ENCODE data around the gene AK8. TPM values are rescaled to one million over a fixed set of nuclear protein-coding genes. Genes with fewer than 3 reads are reported as not detected.

Gene AK8
- total and polyA plus RNA-seq, 4 donors = 0.07 to 0.26 (median 0.11) TPM

DNA sequence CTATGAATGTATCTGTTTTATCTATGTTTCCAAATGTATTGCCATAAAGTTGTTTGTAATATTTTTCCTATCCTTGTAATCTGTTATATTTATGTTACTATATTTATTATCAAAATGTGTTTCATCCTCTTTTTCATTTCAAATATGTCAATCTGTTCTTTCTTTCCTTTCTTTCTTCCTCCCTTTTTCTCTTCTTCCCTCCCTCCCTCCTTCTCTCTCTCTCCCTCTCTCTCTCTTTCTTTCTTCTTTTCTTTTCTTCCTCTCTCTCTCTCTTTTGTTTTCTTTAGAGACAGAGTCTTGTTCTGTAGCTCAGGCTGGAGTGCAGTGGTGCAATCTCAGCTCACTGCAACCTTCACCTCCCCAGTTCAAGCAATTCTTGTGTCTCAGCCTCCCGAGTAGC, 116.5 kb downstream of the AK8 start:
- Histone ChIP-seq H3K4me3 (ENCODE audit: low read depth in 1 of 3, low read length in 3 of 3) (no peak overlapping the region), H3K36me3 (ENCODE audit: control insufficient read depth in 4 of 4, insufficient read depth in 3 of 4, low read depth in 1 of 4, low read length in 3 of 4) (no peaks in the 10 kb centered on the region), H3K27me3 (ENCODE audit: control insufficient read depth in 4 of 4, insufficient read depth in 4 of 4, low read length in 3 of 4) (no peaks in the 10 kb centered on the region), H3K27ac (ENCODE audit: low read depth in 1 of 2, low read length in 2 of 2) (no peak overlapping the region), H3K9me3 (ENCODE audit: control insufficient read depth in 4 of 4, low read length in 3 of 4) (no peaks in the 10 kb centered on the region), H3K9ac (ENCODE audit: low read depth in 1 of 2, low read length in 2 of 2) (no peak overlapping the region), H3K4me1 (ENCODE audit: control insufficient read depth in 4 of 4, insufficient read depth in 4 of 4, low read length in 3 of 4) (no peaks in the 10 kb centered on the region)
- DNase-seq (ENCODE audit: low spot score) = no peak
- TF ChIP-seq HNF4G (IDR thresholded peaks at IDR 0.05) (no peak), GABPA (IDR thresholded peaks at IDR 0.05 in 1 of 2, conservative IDR thresholded peaks at IDR 0.05 in 1 of 2) (no peak), RAD21 (IDR thresholded peaks at IDR 0.05) (no peak), TAF1 (conservative IDR thresholded peaks at IDR 0.05) (no peak)
- TF ChIP-seq, protein P1, sequence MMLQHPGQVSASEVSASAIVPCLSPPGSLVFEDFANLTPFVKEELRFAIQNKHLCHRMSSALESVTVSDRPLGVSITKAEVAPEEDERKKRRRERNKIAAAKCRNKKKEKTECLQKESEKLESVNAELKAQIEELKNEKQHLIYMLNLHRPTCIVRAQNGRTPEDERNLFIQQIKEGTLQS (IDR thresholded peaks at IDR 0.05) = no peak
- TF ChIP-seq, protein P2, sequence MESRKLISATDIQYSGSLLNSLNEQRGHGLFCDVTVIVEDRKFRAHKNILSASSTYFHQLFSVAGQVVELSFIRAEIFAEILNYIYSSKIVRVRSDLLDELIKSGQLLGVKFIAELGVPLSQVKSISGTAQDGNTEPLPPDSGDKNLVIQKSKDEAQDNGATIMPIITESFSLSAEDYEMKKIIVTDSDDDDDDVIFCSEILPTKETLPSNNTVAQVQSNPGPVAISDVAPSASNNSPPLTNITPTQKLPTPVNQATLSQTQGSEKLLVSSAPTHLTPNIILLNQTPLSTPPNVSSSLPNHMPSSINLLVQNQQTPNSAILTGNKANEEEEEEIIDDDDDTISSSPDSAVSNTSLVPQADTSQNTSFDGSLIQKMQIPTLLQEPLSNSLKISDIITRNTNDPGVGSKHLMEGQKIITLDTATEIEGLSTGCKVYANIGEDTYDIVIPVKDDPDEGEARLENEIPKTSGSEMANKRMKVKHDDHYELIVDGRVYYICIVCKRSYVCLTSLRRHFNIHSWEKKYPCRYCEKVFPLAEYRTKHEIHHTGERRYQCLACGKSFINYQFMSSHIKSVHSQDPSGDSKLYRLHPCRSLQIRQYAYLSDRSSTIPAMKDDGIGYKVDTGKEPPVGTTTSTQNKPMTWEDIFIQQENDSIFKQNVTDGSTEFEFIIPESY (IDR thresholded peaks at IDR 0.05) = no peak
- TF ChIP-seq, protein P3, sequence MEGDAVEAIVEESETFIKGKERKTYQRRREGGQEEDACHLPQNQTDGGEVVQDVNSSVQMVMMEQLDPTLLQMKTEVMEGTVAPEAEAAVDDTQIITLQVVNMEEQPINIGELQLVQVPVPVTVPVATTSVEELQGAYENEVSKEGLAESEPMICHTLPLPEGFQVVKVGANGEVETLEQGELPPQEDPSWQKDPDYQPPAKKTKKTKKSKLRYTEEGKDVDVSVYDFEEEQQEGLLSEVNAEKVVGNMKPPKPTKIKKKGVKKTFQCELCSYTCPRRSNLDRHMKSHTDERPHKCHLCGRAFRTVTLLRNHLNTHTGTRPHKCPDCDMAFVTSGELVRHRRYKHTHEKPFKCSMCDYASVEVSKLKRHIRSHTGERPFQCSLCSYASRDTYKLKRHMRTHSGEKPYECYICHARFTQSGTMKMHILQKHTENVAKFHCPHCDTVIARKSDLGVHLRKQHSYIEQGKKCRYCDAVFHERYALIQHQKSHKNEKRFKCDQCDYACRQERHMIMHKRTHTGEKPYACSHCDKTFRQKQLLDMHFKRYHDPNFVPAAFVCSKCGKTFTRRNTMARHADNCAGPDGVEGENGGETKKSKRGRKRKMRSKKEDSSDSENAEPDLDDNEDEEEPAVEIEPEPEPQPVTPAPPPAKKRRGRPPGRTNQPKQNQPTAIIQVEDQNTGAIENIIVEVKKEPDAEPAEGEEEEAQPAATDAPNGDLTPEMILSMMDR (IDR thresholded peaks at IDR 0.05; ENCODE audit: low read depth, low read length, missing input control) = no peak
- 74% methylated on average over 1 of the region's 1 CpG for WGBS

DNA sequence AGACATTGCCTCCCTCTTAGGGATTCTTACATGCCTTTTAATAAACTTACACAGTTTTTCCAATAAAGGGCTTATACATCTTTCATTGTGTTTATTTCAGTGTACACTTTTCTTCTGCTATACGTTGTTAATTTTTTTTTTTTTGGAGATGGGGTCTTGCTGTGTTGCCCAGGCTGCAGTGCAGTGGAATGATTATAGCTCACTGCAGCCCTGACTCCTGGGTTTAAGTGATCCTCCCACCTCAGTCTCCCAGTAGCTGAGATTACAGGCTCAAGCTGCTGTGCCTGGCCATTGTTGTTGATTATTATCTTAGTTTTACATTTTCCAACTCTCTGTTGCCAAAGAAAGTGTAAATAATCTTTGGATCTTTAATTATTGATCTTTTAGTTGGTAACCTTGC, 118.0 kb downstream of the AK8 start:
- no peak for DNase-seq (ENCODE audit: low spot score)
- H3K36me3 ChIP-seq (ENCODE audit: control insufficient read depth in 4 of 4, insufficient read depth in 3 of 4, low read depth in 1 of 4, low read length in 3 of 4) = no peaks in the 10 kb centered on the region
- TF ChIP-seq HNF4A (conservative IDR thresholded peaks at IDR 0.05) (no peak), FOXA1 (IDR thresholded peaks at IDR 0.05) (no peak), YY1 (IDR thresholded peaks at IDR 0.05) (no peak), HNF4G (IDR thresholded peaks at IDR 0.05) (no peak)
- no peaks in the 10 kb centered on the region for H3K9me3 ChIP-seq (ENCODE audit: control insufficient read depth in 4 of 4, low read length in 3 of 4)
- WGBS = 75% methylated on average over 1 of the region's 1 CpG
- no peaks in the 10 kb centered on the region for H3K27me3 ChIP-seq (ENCODE audit: control insufficient read depth in 4 of 4, insufficient read depth in 4 of 4, low read length in 3 of 4)
- no peaks in the 10 kb centered on the region for H3K4me1 ChIP-seq (ENCODE audit: control insufficient read depth in 4 of 4, insufficient read depth in 4 of 4, low read length in 3 of 4)
- no peak overlapping the region for H3K4me3 ChIP-seq (ENCODE audit: low read depth in 1 of 3, low read length in 3 of 3)
- H3K27ac ChIP-seq (ENCODE audit: low read depth in 1 of 2, low read length in 2 of 2) = no peak overlapping the region
- no peak overlapping the region for H3K9ac ChIP-seq (ENCODE audit: low read depth in 1 of 2, low read length in 2 of 2)

GRCh38 chr9:132757016-132757415, 121.1 kb downstream of the AK8 start:
- no peak overlapping the region for H3K4me3 ChIP-seq (ENCODE audit: low read depth in 1 of 3, low read length in 3 of 3)
- DNase-seq (ENCODE audit: low spot score) = no peak
- H3K9me3 ChIP-seq (ENCODE audit: control insufficient read depth in 4 of 4, low read length in 3 of 4) = no peaks in the 10 kb centered on the region
- no peak overlapping the region for H3K27ac ChIP-seq (ENCODE audit: low read depth in 1 of 2, low read length in 2 of 2)
- WGBS = 86% methylated on average over 18 of the region's 18 CpGs
- H3K4me1 ChIP-seq (ENCODE audit: control insufficient read depth in 4 of 4, insufficient read depth in 4 of 4, low read length in 3 of 4) = no peaks in the 10 kb centered on the region
- H3K9ac ChIP-seq (ENCODE audit: low read depth in 1 of 2, low read length in 2 of 2) = no peak overlapping the region
- no peaks in the 10 kb centered on the region for H3K36me3 ChIP-seq (ENCODE audit: control insufficient read depth in 4 of 4, insufficient read depth in 3 of 4, low read depth in 1 of 4, low read length in 3 of 4)
- H3K27me3 ChIP-seq (ENCODE audit: control insufficient read depth in 4 of 4, insufficient read depth in 4 of 4, low read length in 3 of 4) = no peaks in the 10 kb centered on the region
- TF ChIP-seq RAD21 (IDR thresholded peaks at IDR 0.05) (no peak), JUND (IDR thresholded peaks at IDR 0.05) (no peak), RXRA (IDR thresholded peaks at IDR 0.05) (no peak)
- TF ChIP-seq, protein P4, sequence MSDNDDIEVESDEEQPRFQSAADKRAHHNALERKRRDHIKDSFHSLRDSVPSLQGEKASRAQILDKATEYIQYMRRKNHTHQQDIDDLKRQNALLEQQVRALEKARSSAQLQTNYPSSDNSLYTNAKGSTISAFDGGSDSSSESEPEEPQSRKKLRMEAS (IDR thresholded peaks at IDR 0.05) = no peak
